Body of pancreas (tissue), 4 donors: ENCODE results near the gene CD80.

Source experiments
- CTCF ChIP-seq, 7 experiments: fragments of 450-650 bp in 4 of 7; fragments of 200-600 bp in 3 of 7; sonication (generic) in 3 of 7; IDR thresholded peaks; one replicate each; pipeline ENCODE4 v1.5.1; 2016 to 2019; ENCODE audit warnings: antibody characterized with exemption in 7 of 7
- POLR2A ChIP-seq, 3 donors: fragments of 450-650 bp; IDR thresholded peaks; one replicate each; pipeline ENCODE4 v1.6.1; 2016; ENCODE audit warnings: antibody characterized with exemption in 3 of 3, mild to moderate bottlenecking in 2 of 3

GRCh38 chr3:119585208-119585607 lies 25.8 kb upstream of the CD80 start:
- TF ChIP-seq CTCF (IDR thresholded peaks at IDR 0.05) (no peak), POLR2A (IDR thresholded peaks at IDR 0.05) (no peak)
